ENCODE measurements around the gene LDB3. TPM values are rescaled to one million over a fixed set of nuclear protein-coding genes. Genes with fewer than 3 reads are reported as not detected.

Gene LDB3
- polyA plus RNA-seq, 5 donors, result 1.1 to 27.1 (median 1.9) TPM

GRCh38 chr10:86651021-86651471, 17.3 kb upstream of the LDB3 start:
- DNase-seq, result no peak

GRCh38 chr10:86651631-86652331, 16.5 kb upstream of the LDB3 start:
- no peak for DNase-seq

DNA sequence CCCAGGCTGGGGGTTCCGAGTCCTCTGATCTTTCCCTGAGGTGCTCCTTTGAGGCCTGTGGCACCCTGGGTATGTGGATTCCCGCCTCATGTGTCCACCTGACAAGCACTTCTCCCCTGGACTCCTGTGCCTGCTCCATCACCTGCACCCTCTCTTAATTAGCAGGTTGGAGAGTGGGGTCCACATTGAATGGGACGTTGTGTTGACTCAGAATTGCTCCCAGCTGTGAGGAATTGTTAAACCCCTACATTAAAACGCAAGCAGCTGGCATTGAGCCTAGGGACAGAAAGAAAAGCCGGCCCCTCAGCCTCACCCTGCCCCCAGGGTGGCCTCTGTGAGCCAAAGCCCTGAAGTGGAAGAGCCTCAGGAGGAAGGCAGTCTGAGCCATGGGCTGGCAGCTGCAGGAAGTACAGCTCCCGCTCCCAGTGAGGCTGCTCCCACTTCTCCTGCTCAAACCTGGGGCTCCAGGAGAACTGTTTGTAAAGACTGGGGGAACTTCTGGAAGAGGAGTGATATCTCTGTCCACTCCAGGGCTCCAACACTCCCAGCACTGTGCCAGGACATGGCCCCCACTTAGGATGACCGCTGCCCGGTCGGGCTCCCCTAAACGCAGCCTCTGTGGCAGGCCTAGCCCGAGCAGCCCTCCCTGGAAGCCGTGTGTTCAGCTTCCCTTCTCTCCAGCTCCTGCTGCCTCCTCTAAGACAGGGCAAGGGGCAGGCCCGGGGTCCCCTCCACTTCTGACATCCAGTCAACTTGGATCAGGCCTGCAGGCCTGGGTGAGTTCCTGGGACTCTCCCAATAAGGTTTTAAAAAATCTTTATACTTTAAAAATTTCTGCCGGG, 15.7 kb upstream of the LDB3 start:
- peak; percentile 69 to 71 for DNase-seq

- no peak for DNase-seq
Observed at GRCh38 chr10:86653379-86653778, 14.9 kb upstream of the LDB3 start.

- DNase-seq, result no peak
Observed at GRCh38 chr10:86653987-86654386, 14.3 kb upstream of the LDB3 start.

GRCh38 chr10:86654411-86655172, 13.7 kb upstream of the LDB3 start, which contains the start of gene OPN4:
Gene OPN4, plus strand, starts transcription at chr10:86654547. Its CDS starts 237 bp downstream, at chr10:86654784.
- DNase-seq, result no peak

- no peak for DNase-seq
Observed at GRCh38 chr10:86655173-86655540, 13.2 kb upstream of the LDB3 start.

- no peak for DNase-seq
Observed at GRCh38 chr10:86655596-86655995, 12.7 kb upstream of the LDB3 start.

DNA sequence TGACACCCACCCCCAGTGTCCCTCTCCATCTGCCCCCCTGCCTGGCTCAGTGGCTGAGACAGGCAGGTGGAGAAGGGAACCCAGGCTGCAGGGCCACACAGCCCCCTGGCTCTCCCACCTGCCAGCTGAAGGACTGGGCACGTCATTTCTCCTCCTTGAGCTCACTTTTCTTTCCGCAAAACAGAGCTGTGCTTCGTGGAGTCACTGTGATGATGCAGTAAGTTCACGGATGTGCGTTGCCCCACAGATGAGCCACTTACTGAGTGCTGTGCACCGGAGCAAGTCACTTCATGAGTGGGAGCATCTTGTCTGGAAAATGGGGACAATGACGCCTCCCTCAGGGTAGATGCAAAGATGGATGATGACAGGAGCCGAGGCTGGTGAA, 11.3 kb upstream of the LDB3 start:
- no peak for DNase-seq

- DNase-seq, result no peak
Observed at GRCh38 chr10:86657396-86658011, 10.8 kb upstream of the LDB3 start.

DNA sequence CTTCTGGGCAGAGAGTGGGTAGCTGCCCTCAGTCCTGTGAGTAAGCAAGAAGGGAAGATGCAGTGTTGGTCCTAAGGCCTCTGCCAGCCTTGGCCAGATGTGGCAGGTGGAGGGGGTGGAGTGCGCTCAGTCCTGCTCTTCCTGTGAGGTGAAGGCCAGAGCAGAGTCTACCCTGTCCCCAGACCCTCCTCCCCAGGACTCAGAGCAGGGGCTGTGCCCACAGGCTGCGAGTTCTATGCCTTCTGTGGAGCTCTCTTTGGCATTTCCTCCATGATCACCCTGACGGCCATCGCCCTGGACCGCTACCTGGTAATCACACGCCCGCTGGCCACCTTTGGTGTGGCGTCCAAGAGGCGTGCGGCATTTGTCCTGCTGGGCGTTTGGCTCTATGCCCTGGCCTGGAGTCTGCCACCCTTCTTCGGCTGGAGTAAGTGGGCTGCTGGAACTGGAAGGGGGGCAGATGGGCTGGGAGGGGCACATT, 10.0 kb upstream of the LDB3 start:
- DNase-seq, result no peak

DNA sequence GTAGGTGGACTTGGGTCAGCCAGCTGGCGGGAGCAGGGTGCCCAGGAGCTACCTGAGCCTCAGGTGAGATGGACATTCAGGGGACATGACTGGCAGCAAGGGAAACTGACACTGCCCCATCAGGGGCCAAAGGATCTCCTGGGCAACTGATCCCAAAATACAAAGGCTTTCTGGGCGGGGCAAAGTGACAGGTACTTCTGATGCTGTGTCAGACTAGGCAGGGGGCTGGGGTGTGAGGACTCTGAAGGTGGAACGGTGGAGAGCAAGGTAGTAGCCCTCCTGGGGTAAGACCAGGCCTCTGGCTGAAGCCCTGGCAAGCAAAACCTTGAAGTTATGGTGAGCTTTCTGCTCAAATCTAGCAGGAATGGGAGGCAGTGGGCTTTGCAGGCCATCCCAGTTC, 9.6 kb upstream of the LDB3 start:
- DNase-seq, result no peak

DNA sequence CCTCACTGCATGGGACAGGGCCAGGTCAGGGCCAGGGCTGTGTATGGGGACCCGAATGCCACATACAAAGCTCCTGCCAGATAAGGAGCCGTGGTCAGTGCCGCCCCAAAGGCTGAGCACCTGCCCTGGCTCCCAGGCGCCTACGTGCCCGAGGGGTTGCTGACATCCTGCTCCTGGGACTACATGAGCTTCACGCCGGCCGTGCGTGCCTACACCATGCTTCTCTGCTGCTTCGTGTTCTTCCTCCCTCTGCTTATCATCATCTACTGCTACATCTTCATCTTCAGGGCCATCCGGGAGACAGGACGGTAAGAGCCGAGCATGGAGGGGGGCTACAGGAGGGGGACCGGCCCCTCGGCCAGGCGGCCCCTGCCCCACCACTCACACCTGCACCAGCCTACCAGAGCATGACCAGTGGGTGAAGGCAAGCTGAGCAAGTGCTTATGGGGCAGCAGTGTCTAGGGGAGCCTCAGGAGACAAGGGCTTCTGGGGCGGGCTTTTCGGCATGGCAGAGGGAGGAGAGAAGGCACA, 9.1 kb upstream of the LDB3 start:
- no peak for DNase-seq

DNA sequence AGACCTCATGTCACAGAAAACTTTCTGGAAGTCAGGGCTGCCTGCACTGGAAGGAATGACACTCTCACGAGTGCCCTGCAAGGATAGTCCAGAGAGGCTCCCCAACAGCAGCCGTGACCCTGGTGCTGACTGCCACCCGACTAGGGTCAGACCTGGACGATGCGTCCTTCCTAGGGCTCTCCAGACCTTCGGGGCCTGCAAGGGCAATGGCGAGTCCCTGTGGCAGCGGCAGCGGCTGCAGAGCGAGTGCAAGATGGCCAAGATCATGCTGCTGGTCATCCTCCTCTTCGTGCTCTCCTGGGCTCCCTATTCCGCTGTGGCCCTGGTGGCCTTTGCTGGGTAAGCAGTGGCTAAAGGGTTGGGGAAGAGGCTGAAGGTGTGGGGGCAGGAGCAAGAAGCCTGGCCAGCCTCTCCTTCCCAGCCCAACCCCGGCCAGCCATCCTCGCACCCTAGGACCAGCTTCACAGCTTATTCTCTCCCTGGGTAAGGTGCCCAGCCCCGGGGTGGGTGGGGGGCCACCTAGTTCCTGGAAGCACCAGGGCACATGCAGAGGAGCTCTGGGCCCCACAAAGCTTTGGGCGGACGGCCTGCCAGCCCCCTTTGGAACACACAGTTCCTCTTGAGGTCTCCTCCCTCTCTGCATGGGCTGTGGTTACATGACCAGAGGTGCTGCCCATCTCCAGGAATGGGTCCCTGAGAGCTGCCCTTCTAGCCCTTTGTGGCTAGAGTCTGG, 8.4 kb upstream of the LDB3 start:
- no peak for DNase-seq

DNA sequence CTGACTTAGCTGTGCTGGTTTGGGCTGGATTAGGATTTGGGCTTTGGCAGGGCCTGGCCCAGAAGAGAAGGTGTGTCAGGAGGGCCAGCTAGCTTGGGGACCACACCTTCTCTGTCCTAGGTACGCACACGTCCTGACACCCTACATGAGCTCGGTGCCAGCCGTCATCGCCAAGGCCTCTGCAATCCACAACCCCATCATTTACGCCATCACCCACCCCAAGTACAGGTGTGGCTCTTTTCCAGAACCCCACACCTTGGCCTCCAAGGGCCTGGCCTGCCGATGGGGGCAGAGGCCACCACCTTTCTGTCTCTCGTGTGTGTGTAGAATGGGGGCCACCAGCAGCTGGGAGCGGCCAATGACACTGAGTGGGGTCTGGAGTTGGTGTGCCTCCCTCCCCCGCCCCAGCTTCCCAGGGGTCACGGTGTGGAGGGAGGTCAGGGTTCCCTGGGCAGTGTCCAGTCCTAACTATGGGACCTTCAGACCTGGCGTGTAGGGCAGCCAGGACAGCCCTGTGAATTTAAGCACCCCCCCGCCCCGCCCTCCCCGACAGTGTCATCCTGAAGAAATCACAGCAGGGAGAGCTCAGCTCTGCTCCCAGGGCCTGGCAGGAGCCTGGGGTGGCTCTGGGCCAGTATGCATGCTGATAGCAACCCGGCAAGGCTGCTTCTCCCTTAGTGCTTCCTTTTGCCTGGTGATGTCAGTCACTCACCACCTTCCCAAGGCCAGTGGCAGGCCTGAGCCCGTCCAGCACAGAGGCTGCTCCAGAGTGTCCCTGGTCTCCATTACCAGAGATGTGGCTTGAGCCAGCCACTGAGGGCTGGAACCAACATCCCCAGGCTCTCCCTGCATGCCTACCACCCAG, 6.9 kb upstream of the LDB3 start:
- DNase-seq, result peak; percentile 62 to 66

DNA sequence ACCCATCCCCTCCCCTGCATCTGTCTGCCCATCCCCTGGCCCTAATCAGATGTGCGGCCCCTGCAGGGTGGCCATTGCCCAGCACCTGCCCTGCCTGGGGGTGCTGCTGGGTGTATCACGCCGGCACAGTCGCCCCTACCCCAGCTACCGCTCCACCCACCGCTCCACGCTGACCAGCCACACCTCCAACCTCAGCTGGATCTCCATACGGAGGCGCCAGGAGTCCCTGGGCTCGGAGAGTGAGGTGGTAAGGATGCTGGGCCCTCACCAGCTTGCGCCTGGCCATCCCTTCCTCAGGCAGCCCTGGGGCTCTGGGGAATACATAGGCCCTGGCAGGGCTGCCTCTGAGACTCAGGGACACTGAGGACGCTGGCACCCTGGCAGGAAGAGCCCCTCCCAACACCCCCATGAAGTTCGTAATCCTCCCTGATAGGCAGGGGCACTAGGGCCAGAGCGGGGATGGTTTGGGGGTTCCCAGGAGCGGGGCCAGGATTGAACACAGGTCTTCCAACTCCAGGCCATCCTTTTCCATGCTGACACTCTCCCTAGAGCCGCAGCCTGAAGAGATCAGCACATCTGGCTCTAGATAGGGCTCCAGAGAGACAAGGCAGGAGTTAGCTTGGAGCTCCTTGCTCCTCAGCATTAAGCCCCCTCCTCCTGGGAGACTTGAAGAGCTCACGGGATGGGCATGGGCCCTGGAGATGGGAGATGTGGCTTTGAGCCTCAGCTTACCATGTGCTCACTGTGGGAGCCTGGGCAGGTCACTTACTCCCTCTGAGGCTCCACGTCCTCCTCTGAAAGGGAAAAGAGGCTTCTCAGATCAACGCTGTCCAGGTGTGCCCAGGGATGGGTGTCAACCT, 5.9 kb upstream of the LDB3 start:
- no peak for DNase-seq

DNA sequence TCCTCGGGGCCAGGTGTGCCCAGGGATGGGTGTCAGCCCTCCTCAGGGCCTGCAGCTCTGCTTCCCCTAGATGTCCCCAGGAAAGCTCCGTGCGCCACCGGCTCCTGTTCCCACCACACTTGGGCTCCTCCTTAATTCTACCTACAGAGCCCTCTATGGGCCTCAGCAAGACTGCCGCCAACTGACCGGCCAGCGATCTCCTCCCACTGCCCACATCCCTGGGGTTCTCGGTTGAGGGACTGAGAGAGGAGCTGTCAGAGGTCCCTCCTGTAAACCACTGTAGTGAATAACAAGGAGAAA, 5.3 kb upstream of the LDB3 start:
- DNase-seq, result no peak

DNA sequence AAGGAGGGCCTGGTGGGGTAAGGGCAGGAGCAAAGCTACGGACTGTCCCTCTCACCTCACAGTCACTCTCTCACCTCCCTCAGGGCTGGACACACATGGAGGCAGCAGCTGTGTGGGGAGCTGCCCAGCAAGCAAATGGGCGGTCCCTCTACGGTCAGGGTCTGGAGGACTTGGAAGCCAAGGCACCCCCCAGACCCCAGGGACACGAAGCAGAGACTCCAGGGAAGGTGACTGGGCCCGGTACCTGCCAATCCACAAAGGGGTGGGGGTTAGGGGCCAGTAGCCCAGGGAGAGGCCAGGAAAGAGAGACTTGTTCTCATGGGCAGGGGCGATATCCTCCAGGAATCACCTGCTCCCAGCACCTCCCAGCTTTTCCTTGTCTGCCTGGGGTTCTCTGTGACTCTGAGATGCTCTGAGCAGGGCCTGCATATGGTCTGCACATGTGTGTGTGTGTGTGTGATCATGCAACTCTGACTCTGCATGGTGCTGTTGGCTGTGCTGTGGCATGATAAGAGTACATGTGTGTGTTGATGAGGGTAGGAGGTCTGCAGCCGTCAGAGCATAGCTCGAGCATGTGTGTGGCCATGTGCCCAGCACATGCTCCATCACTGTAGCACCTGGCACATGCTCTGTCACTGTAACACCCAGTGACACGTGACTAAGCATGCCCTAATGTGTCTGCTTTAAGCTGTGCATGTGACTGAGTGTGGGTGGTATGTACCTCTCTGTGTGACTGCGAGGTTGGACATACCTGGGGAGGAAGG, 4.6 kb upstream of the LDB3 start:
- no peak for DNase-seq

Measured in right lung (tissue), 5 donors.